HL-60 (cell line): ENCODE results near the gene ZSWIM4.
"Not testable (repeated sequence)": the region's sequence is repeated elsewhere in the genome, so short reads cannot be mapped to it uniquely, and the experiment has no call there.

Experiments
- DNase-seq, 2 experiments: peaks; one replicate each; pipeline ENCODE4 v3.0.0-alpha.2; 2010 to 2020; ENCODE audit warnings: low read depth in 1 of 2, low spot score in 1 of 2
- H3K27ac ChIP-seq: fragments of 250-450 bp; sonication (Bioruptor Pico); replicated peaks from 2 replicates; pipeline ENCODE4 v1.5.1; 2020; ENCODE audit warnings: mild to moderate bottlenecking, moderate library complexity
- H3K27me3 ChIP-seq: fragments of 250-450 bp; sonication (Bioruptor Pico); 2 replicates; pipeline ENCODE4 v1.5.1; 2021; ENCODE audit warnings: mild to moderate bottlenecking, moderate library complexity; ENCODE audit not compliant: insufficient read depth, poor library complexity, severe bottlenecking
- H3K4me3 ChIP-seq: replicated peaks from 2 replicates; pipeline ENCODE4 v1.5.1; 2011; ENCODE audit warnings: mild to moderate bottlenecking, control low read depth, low read length; ENCODE audit not compliant: insufficient read depth
- GABPA ChIP-seq: IDR thresholded peaks from 2 replicates; pipeline ENCODE4 v1.6.1; 2012; ENCODE audit warnings: low read depth
- POLR2AphosphoS5 ChIP-seq: IDR thresholded peaks from 2 replicates; pipeline ENCODE4 v1.6.1; 2012; ENCODE audit warnings: low read depth
- SPI1 ChIP-seq: IDR thresholded peaks from 2 replicates; pipeline ENCODE4 v1.6.1; 2012; ENCODE audit warnings: low read depth, mild to moderate bottlenecking, borderline replicate concordance
- TF ChIP-seq, protein P1 (sequence below): IDR thresholded peaks from 2 replicates; pipeline ENCODE4 v1.6.1; 2012; ENCODE audit warnings: low read depth; ENCODE audit not compliant: insufficient replicate concordance
- TF ChIP-seq, protein P2 (sequence below): IDR thresholded peaks from one replicate; pipeline ENCODE4 v1.5.1; 2011; ENCODE audit warnings: low read length, control low read depth, inconsistent platforms; ENCODE audit not compliant: insufficient read depth

Gene ZSWIM4

DNA sequence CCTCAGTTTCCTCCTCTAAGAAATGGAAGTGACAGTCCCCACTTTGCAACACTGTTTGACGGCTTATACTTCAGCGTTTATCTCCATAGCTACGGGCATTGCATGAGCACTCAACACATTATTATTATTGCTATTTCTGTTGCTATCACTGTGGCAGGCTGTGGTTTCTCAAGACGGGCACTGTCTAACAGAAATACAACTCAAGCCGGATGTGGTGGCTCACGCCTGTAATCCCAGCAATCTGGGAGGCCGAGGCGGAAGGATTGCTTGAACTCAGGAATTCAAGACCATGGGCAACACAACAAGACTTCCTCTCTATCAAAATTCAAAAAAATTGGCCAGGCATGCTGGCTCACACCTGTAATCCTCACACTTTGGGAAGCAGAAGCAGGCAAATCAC is 4.9 kb upstream of the ZSWIM4 start:
- peak overlapping the region; percentile 82 for H3K27ac ChIP-seq
- no peak overlapping the region for H3K4me3 ChIP-seq
- no peaks in the 10 kb centered on the region for H3K27me3 ChIP-seq
- TF ChIP-seq, protein P1, sequence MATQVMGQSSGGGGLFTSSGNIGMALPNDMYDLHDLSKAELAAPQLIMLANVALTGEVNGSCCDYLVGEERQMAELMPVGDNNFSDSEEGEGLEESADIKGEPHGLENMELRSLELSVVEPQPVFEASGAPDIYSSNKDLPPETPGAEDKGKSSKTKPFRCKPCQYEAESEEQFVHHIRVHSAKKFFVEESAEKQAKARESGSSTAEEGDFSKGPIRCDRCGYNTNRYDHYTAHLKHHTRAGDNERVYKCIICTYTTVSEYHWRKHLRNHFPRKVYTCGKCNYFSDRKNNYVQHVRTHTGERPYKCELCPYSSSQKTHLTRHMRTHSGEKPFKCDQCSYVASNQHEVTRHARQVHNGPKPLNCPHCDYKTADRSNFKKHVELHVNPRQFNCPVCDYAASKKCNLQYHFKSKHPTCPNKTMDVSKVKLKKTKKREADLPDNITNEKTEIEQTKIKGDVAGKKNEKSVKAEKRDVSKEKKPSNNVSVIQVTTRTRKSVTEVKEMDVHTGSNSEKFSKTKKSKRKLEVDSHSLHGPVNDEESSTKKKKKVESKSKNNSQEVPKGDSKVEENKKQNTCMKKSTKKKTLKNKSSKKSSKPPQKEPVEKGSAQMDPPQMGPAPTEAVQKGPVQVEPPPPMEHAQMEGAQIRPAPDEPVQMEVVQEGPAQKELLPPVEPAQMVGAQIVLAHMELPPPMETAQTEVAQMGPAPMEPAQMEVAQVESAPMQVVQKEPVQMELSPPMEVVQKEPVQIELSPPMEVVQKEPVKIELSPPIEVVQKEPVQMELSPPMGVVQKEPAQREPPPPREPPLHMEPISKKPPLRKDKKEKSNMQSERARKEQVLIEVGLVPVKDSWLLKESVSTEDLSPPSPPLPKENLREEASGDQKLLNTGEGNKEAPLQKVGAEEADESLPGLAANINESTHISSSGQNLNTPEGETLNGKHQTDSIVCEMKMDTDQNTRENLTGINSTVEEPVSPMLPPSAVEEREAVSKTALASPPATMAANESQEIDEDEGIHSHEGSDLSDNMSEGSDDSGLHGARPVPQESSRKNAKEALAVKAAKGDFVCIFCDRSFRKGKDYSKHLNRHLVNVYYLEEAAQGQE: no peak
- TF ChIP-seq, protein P2, sequence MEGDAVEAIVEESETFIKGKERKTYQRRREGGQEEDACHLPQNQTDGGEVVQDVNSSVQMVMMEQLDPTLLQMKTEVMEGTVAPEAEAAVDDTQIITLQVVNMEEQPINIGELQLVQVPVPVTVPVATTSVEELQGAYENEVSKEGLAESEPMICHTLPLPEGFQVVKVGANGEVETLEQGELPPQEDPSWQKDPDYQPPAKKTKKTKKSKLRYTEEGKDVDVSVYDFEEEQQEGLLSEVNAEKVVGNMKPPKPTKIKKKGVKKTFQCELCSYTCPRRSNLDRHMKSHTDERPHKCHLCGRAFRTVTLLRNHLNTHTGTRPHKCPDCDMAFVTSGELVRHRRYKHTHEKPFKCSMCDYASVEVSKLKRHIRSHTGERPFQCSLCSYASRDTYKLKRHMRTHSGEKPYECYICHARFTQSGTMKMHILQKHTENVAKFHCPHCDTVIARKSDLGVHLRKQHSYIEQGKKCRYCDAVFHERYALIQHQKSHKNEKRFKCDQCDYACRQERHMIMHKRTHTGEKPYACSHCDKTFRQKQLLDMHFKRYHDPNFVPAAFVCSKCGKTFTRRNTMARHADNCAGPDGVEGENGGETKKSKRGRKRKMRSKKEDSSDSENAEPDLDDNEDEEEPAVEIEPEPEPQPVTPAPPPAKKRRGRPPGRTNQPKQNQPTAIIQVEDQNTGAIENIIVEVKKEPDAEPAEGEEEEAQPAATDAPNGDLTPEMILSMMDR: no peak
- TF ChIP-seq POLR2AphosphoS5 (peak; percentile 66), SPI1 (peak; percentile 56; the same call in 1 of the 2 replicates), GABPA (peak; percentile 23; the same call in 1 of the 2 replicates)
- DNase-seq: peak; percentile 68 to 89

DNA sequence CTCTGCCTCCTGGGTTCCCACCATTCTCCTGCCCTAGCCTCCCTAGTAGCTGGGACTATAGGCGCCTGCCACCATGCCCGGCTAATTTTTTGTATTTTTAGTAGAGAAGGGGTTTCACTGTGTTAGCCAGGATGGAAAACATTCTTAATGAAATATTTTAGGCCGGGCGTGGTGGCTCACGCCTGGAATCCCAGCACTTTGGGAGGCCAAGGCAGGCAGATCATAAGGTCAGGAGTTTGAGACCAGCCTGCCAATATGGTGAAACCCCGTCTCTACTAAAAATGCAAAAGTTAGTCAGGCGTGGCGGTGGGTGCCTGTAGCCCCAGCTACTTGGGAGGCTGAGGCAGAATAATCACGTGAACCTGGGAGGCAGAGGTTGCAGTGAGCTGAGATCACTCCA is 1.9 kb upstream of the ZSWIM4 start:
- DNase-seq, H3K27ac ChIP-seq, H3K4me3 ChIP-seq, H3K27me3 ChIP-seq: not testable (repeated sequence)

DNA sequence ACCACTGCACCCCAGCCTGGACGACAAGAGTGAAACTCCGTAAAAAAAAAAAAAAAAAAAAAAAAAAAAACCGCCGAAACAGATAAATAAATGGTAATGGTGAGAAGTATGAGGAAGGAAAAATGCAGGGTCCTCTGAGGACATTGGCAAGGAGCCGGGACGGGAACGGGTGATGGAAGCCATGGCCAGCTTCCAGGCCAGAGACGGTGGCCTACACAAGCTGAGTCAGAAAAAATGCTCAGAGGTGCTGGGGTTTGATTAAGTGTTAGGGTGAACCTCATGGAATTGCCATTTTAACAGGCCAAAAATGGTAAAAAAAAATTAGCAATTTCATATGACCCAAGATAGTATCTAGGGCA is 866 bp upstream of the ZSWIM4 start:
- Histone ChIP-seq H3K27me3 (no peaks in the 10 kb centered on the region), H3K27ac (peak overlapping the region; percentile 74), H3K4me3 (peak overlapping the region; percentile 72)
- no peak for DNase-seq
- no peak for TF ChIP-seq GABPA
- no peak; the same call in 1 of the 2 replicates for TF ChIP-seq POLR2AphosphoS5
- TF ChIP-seq, protein P1: no peak

DNA sequence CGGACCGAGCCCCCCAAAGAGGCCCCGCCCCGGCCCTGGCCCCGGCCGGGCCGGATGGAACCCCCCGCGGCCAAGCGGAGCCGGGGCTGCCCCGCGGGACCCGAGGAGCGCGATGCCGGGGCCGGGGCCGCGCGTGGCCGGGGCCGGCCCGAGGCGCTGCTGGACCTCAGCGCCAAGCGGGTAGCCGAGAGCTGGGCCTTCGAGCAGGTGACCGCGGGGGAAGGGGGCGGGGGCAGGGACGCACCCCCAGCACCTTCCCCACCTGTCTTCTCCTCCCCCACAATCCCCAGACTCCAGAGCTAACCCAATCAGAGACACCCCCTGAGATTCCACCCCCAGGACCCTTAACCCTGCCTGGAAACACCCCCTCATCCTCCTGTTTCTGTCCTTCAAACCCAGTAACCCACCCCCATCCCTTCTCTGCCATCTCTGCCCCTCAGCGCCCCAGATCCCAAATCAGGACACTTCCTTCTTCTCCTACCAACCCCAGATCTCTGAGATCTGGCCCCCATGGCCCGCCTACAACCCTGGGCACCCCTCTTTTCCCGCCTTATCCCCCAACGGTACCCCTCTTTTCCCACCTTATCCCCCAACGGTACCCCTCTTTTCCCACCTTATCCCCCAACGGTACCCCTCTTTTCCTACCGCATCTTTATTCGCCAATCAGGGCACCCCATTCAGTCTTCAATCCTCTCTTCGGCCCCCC is 505 bp downstream of the ZSWIM4 start:
- Histone ChIP-seq H3K27ac (peak overlapping the region; percentile 45), H3K27me3 (no peaks in the 10 kb centered on the region), H3K4me3 (peak overlapping the region; percentile 72)
- TF ChIP-seq GABPA (no peak), SPI1 (peak; percentile 12; the same call in 1 of the 2 replicates)
- TF ChIP-seq, protein P1: no peak
- no peak for DNase-seq
